ENCODE measurements around the gene MRPL14.

Gene MRPL14

GRCh38 chr6:44076356-44077213, 50.7 kb downstream of the MRPL14 start:
- ChIA-PET POLR2A (ENCODE audit: low non-redundant PET) (no interaction called here), CTCF (no interaction called here)
- no peak for DNase-seq (ENCODE audit: low spot score)
- H3K27ac ChIP-seq = no peak overlapping the region
- no peak for TF ChIP-seq CTCF (conservative IDR thresholded peaks at IDR 0.05; ENCODE audit: low read depth)

- CTCF ChIA-PET = interaction anchor here (0.6 to 2.8 kb wide), 9 partner anchors 8 to 410 kb away, joined by 3 to 16 read pairs (median 4); partner anchors contain the start of gene VEGFA
- H3K27ac ChIP-seq = peak overlapping the region; percentile 65
Observed at GRCh38 chr6:44075647-44076355, 51.5 kb downstream of the MRPL14 start.

GRCh38 chr6:44074813-44075646, 52.2 kb downstream of the MRPL14 start:
- peak overlapping the region; percentile 65 for H3K27ac ChIP-seq
- peak; percentile 52 for TF ChIP-seq CTCF (conservative IDR thresholded peaks at IDR 0.05; ENCODE audit: low read depth)
- no peak for DNase-seq (ENCODE audit: low spot score)
- ChIA-PET POLR2A (ENCODE audit: low non-redundant PET) (no interaction called here), CTCF (interaction anchor here (0.6 to 2.8 kb wide), 29 partner anchors 8 to 444 kb away, joined by 3 to 16 read pairs (median 3); partner anchors contain the start of gene VEGFA)

More at GRCh38 chr6:44075647-44076355, 51.5 kb downstream of the MRPL14 start:
- POLR2A ChIA-PET (ENCODE audit: low non-redundant PET) = interaction anchor here (0.6 kb wide), 1 partner anchor 305 kb away, joined by 3 read pairs; no protein-coding TSS in a partner anchor
- no peak for TF ChIP-seq CTCF (conservative IDR thresholded peaks at IDR 0.05; ENCODE audit: low read depth)
- no peak for DNase-seq (ENCODE audit: low spot score)

- CTCF ChIA-PET = interaction anchor here (0.5 to 2.8 kb wide), 31 partner anchors 9 to 529 kb away, joined by 3 to 16 read pairs (median 3); partner anchors contain the start of gene VEGFA
- peak overlapping the region; percentile 65 for H3K27ac ChIP-seq
- TF ChIP-seq CTCF (conservative IDR thresholded peaks at IDR 0.05; ENCODE audit: low read depth) = peak; percentile 90
- DNase-seq (ENCODE audit: low spot score) = no peak
- POLR2A ChIA-PET (ENCODE audit: low non-redundant PET) = no interaction called here
Observed at GRCh38 chr6:44074439-44074812, 52.8 kb downstream of the MRPL14 start.

GRCh38 chr6:44073612-44074438, 53.4 kb downstream of the MRPL14 start:
- ChIA-PET POLR2A (ENCODE audit: low non-redundant PET) (no interaction called here), CTCF (interaction anchor here (0.5 to 2.8 kb wide), 17 partner anchors 9 to 529 kb away, joined by 3 to 16 read pairs (median 3); partner anchors contain the start of gene VEGFA)
- no peak for DNase-seq (ENCODE audit: low spot score)
- TF ChIP-seq CTCF (conservative IDR thresholded peaks at IDR 0.05; ENCODE audit: low read depth) = no peak
- peak overlapping the region; percentile 65 for H3K27ac ChIP-seq

Data from RWPE1 (cell line).